Measurements from ENCODE around the gene RAB9B.

The RAB9B gene

GRCh38 chrX:103849558-103849957 is 17.5 kb upstream of the RAB9B start:
- H3K4me3 ChIP-seq (ENCODE audit: insufficient read length, low read depth), result no peak overlapping the region
- H3K9ac ChIP-seq (ENCODE audit: insufficient read length, low read depth), result no peak overlapping the region
- no peaks in the 10 kb centered on the region for H3K4me1 ChIP-seq (ENCODE audit: insufficient read depth, insufficient read length)
- no peak for DNase-seq (ENCODE audit: low read depth, low spot score)
- no peaks in the 10 kb centered on the region for H3K36me3 ChIP-seq (ENCODE audit: insufficient read depth, insufficient read length, low read length)
- TF ChIP-seq SUZ12 (IDR thresholded peaks at IDR 0.05; ENCODE audit: extremely low read depth, insufficient read depth, insufficient read length) (no peak), ZNF274 (IDR thresholded peaks at IDR 0.05; ENCODE audit: low read depth, low read length) (no peak), YY1 (IDR thresholded peaks at IDR 0.05; ENCODE audit: insufficient read depth, insufficient read length) (no peak)
- no peaks in the 10 kb centered on the region for H3K27me3 ChIP-seq (ENCODE audit: insufficient read depth, insufficient read length)
- H3K9me3 ChIP-seq (ENCODE audit: insufficient read depth, low read length), result no peaks in the 10 kb centered on the region

GRCh38 chrX:103847174-103847870 is 15.3 kb upstream of the RAB9B start:
- H3K36me3 ChIP-seq (ENCODE audit: insufficient read depth, insufficient read length, low read length), result no peaks in the 10 kb centered on the region
- H3K9me3 ChIP-seq (ENCODE audit: insufficient read depth, low read length), result no peaks in the 10 kb centered on the region
- TF ChIP-seq SUZ12 (IDR thresholded peaks at IDR 0.05; ENCODE audit: extremely low read depth, insufficient read depth, insufficient read length), result no peak
- TF ChIP-seq ZNF274 (IDR thresholded peaks at IDR 0.05; ENCODE audit: low read depth, low read length), result no peak
- TF ChIP-seq YY1 (IDR thresholded peaks at IDR 0.05; ENCODE audit: insufficient read depth, insufficient read length), result no peak
- H3K4me1 ChIP-seq (ENCODE audit: insufficient read depth, insufficient read length), result no peaks in the 10 kb centered on the region
- H3K9ac ChIP-seq (ENCODE audit: insufficient read length, low read depth), result no peak overlapping the region
- no peak for DNase-seq (ENCODE audit: low read depth, low spot score)
- no peak overlapping the region for H3K4me3 ChIP-seq (ENCODE audit: insufficient read length, low read depth)
- no peaks in the 10 kb centered on the region for H3K27me3 ChIP-seq (ENCODE audit: insufficient read depth, insufficient read length)

GRCh38 chrX:103846386-103846785 is 14.3 kb upstream of the RAB9B start:
- no peak overlapping the region for H3K9ac ChIP-seq (ENCODE audit: insufficient read length, low read depth)
- H3K4me1 ChIP-seq (ENCODE audit: insufficient read depth, insufficient read length), result no peaks in the 10 kb centered on the region
- TF ChIP-seq SUZ12 (IDR thresholded peaks at IDR 0.05; ENCODE audit: extremely low read depth, insufficient read depth, insufficient read length) (no peak), ZNF274 (IDR thresholded peaks at IDR 0.05; ENCODE audit: low read depth, low read length) (no peak), YY1 (IDR thresholded peaks at IDR 0.05; ENCODE audit: insufficient read depth, insufficient read length) (no peak)
- no peaks in the 10 kb centered on the region for H3K9me3 ChIP-seq (ENCODE audit: insufficient read depth, low read length)
- H3K36me3 ChIP-seq (ENCODE audit: insufficient read depth, insufficient read length, low read length), result no peaks in the 10 kb centered on the region
- no peak overlapping the region for H3K4me3 ChIP-seq (ENCODE audit: insufficient read length, low read depth)
- DNase-seq (ENCODE audit: low read depth, low spot score), result no peak
- H3K27me3 ChIP-seq (ENCODE audit: insufficient read depth, insufficient read length), result no peaks in the 10 kb centered on the region

GRCh38 chrX:103845165-103845653 is 13.2 kb upstream of the RAB9B start:
- Histone ChIP-seq H3K36me3 (ENCODE audit: insufficient read depth, insufficient read length, low read length) (no peaks in the 10 kb centered on the region), H3K27me3 (ENCODE audit: insufficient read depth, insufficient read length) (no peaks in the 10 kb centered on the region), H3K9ac (ENCODE audit: insufficient read length, low read depth) (no peak overlapping the region), H3K4me3 (ENCODE audit: insufficient read length, low read depth) (no peak overlapping the region), H3K9me3 (ENCODE audit: insufficient read depth, low read length) (no peaks in the 10 kb centered on the region), H3K4me1 (ENCODE audit: insufficient read depth, insufficient read length) (no peaks in the 10 kb centered on the region)
- peak; percentile 50 for DNase-seq (ENCODE audit: low read depth, low spot score)
- TF ChIP-seq SUZ12 (IDR thresholded peaks at IDR 0.05; ENCODE audit: extremely low read depth, insufficient read depth, insufficient read length) (no peak), YY1 (IDR thresholded peaks at IDR 0.05; ENCODE audit: insufficient read depth, insufficient read length) (no peak), ZNF274 (IDR thresholded peaks at IDR 0.05; ENCODE audit: low read depth, low read length) (no peak)

- H3K36me3 ChIP-seq (ENCODE audit: insufficient read depth, insufficient read length, low read length), result no peaks in the 10 kb centered on the region
- no peaks in the 10 kb centered on the region for H3K9me3 ChIP-seq (ENCODE audit: insufficient read depth, low read length)
- DNase-seq (ENCODE audit: low read depth, low spot score), result no peak
- no peaks in the 10 kb centered on the region for H3K4me1 ChIP-seq (ENCODE audit: insufficient read depth, insufficient read length)
- H3K4me3 ChIP-seq (ENCODE audit: insufficient read length, low read depth), result no peak overlapping the region
- peaks cover 3% of the 10 kb centered on the region for H3K27me3 ChIP-seq (ENCODE audit: insufficient read depth, insufficient read length)
- TF ChIP-seq ZNF274 (IDR thresholded peaks at IDR 0.05; ENCODE audit: low read depth, low read length), result no peak
- no peak overlapping the region for H3K9ac ChIP-seq (ENCODE audit: insufficient read length, low read depth)
Observed at GRCh38 chrX:103839404-103839803, 7.3 kb upstream of the RAB9B start.

GRCh38 chrX:103831342-103831802 is 685 bp downstream of the RAB9B start:
- no peak for TF ChIP-seq YY1 (IDR thresholded peaks at IDR 0.05; ENCODE audit: insufficient read depth, insufficient read length)
- no peak for TF ChIP-seq ZNF274 (IDR thresholded peaks at IDR 0.05; ENCODE audit: low read depth, low read length)
- TF ChIP-seq SUZ12 (IDR thresholded peaks at IDR 0.05; ENCODE audit: extremely low read depth, insufficient read depth, insufficient read length), result no peak
- H3K4me1 ChIP-seq (ENCODE audit: insufficient read depth, insufficient read length), result peaks cover 3% of the 10 kb centered on the region
- H3K9ac ChIP-seq (ENCODE audit: insufficient read length, low read depth), result peak overlapping the region; percentile 73
- no peaks in the 10 kb centered on the region for H3K9me3 ChIP-seq (ENCODE audit: insufficient read depth, low read length)
- peaks cover 40% of the 10 kb centered on the region for H3K27me3 ChIP-seq (ENCODE audit: insufficient read depth, insufficient read length)
- H3K4me3 ChIP-seq (ENCODE audit: insufficient read length, low read depth), result peak overlapping the region; percentile 58
- no peak for DNase-seq (ENCODE audit: low read depth, low spot score)
- no peaks in the 10 kb centered on the region for H3K36me3 ChIP-seq (ENCODE audit: insufficient read depth, insufficient read length, low read length)

GRCh38 chrX:103830848-103831247 is 1.2 kb downstream of the RAB9B start:
- H3K9me3 ChIP-seq (ENCODE audit: insufficient read depth, low read length), result no peaks in the 10 kb centered on the region
- no peak for TF ChIP-seq YY1 (IDR thresholded peaks at IDR 0.05; ENCODE audit: insufficient read depth, insufficient read length)
- no peak for TF ChIP-seq ZNF274 (IDR thresholded peaks at IDR 0.05; ENCODE audit: low read depth, low read length)
- no peak for TF ChIP-seq SUZ12 (IDR thresholded peaks at IDR 0.05; ENCODE audit: extremely low read depth, insufficient read depth, insufficient read length)
- DNase-seq (ENCODE audit: low read depth, low spot score), result no peak
- H3K36me3 ChIP-seq (ENCODE audit: insufficient read depth, insufficient read length, low read length), result no peaks in the 10 kb centered on the region
- H3K27me3 ChIP-seq (ENCODE audit: insufficient read depth, insufficient read length), result peaks cover 40% of the 10 kb centered on the region
- peaks cover 3% of the 10 kb centered on the region for H3K4me1 ChIP-seq (ENCODE audit: insufficient read depth, insufficient read length)
- H3K9ac ChIP-seq (ENCODE audit: insufficient read length, low read depth), result no peak overlapping the region
- H3K4me3 ChIP-seq (ENCODE audit: insufficient read length, low read depth), result no peak overlapping the region

Measured in NT2/D1 (cell line).